ENCODE measurements around the gene DOCK8.

DNA sequence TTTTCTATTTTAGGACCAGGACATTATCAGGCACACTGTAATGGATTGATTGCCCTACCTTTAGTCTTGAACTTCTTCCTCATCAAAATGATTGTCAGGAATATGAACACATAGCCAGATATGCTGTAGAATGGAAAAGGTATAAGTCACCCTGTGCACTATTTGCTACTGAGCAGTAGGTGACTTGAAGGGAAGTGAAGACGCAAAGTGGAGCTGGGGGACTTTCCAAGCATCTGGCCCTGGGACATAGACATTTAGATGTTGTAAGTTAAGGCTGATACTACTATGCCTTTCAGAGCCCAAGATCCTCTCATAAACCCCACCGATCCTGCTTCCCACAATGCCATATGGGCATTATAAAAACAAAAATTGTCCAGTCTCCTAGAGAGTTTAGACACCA, 174.5 kb downstream of the DOCK8 start:
- TF ChIP-seq POLR2A (IDR thresholded peaks at IDR 0.05): no peak
- TF ChIP-seq, protein P1, sequence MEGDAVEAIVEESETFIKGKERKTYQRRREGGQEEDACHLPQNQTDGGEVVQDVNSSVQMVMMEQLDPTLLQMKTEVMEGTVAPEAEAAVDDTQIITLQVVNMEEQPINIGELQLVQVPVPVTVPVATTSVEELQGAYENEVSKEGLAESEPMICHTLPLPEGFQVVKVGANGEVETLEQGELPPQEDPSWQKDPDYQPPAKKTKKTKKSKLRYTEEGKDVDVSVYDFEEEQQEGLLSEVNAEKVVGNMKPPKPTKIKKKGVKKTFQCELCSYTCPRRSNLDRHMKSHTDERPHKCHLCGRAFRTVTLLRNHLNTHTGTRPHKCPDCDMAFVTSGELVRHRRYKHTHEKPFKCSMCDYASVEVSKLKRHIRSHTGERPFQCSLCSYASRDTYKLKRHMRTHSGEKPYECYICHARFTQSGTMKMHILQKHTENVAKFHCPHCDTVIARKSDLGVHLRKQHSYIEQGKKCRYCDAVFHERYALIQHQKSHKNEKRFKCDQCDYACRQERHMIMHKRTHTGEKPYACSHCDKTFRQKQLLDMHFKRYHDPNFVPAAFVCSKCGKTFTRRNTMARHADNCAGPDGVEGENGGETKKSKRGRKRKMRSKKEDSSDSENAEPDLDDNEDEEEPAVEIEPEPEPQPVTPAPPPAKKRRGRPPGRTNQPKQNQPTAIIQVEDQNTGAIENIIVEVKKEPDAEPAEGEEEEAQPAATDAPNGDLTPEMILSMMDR (IDR thresholded peaks at IDR 0.05): no peak
